ENCODE data around the gene ZNRF3.

Gene ZNRF3

DNA sequence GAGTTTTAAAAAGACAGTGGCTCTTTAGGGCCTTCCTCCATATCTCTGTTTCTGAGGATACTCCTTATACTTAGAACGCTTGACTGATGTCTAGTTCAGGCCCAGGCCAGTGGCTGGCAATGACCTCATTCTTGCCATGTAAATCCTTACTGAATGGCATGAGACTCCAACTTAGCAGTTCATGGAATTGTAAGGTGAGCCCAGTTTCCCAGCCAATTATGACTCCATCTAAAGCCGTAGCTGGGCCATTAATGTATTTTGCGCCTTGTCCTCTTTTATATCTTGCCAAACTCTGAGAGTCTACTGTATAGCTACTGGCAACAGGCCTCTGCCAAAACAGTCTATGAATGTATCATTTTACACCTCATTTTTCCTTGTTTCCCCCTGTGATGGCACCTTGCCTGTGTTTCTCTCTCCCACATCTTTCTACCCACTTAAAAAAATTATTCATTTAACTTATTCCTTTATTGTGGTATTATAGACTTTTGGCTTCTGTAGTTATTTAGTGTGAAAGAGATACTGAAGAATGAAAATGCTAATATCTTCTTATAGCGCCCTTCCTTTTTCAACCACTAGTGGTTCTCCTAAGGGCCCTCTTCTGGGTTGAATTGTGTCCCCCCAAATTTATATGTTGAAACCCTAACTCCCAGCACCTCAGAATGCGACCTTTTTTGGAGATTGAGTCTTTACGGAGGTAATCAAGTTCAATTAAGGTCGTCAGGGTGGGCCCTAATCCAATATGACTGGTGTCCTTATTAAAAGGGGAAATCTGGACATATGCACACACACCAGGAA lies 67.4 kb downstream of the ZNRF3 start:
- Histone ChIP-seq H3K27ac (ENCODE audit: low read depth, low read length) (no peak overlapping the region), H3K9me3 (ENCODE audit: control insufficient read depth in 1 of 2, low read length in 2 of 2) (peaks cover 11 to 13% of the 10 kb centered on the region in 2 donors), H3K4me3 (ENCODE audit: low read depth in 1 of 2, low read length in 2 of 2) (no peak overlapping the region), H3K9ac (ENCODE audit: low read depth in 1 of 2, low read length in 2 of 2) (no peak overlapping the region), H3K36me3 (ENCODE audit: control insufficient read depth in 1 of 2, insufficient read depth in 2 of 2, low read length in 2 of 2) (no peaks in the 10 kb centered on the region), H3K4me1 (ENCODE audit: control insufficient read depth in 1 of 2, insufficient read depth in 2 of 2, low read length in 2 of 2) (peaks cover 9 to 32% of the 10 kb centered on the region in 2 donors), H3K27me3 (ENCODE audit: control insufficient read depth in 1 of 2, insufficient read depth in 2 of 2, low read length in 2 of 2) (no peaks in the 10 kb centered on the region)

- Histone ChIP-seq H3K27ac (ENCODE audit: low read depth, low read length) (no peak overlapping the region), H3K4me3 (ENCODE audit: low read depth in 1 of 2, low read length in 2 of 2) (no peak overlapping the region), H3K4me1 (ENCODE audit: control insufficient read depth in 1 of 2, insufficient read depth in 2 of 2, low read length in 2 of 2) (peaks cover 9 to 32% of the 10 kb centered on the region in 2 donors)
Observed at GRCh38 chr22:28951530-28951929, 68.2 kb downstream of the ZNRF3 start.

DNA sequence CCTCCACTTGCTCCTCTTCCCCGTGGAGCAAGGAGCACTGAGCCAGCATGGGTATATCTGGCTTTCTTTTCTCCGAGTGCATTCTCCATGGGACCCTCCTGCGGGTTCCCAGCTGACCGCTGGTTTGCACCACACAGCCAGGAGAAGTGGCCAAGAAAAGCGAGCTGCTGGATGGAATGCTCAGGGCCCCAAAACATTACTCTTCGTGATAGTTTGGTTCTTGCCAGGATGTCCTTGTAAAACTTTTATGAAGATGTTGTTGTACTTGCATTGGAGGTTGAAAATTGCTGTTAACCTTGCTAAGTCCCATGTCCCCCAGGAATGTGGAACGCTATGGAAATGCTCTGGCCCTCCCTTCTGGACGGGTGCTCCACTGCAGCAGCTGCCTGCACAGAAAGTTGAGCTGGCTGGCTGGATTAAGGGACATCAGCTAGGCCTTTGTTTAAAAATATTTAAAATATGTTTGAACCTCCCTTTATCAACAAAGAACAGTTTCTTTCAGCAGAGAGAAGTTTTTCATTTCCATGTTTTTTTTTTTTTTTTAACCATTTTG lies 68.7 kb downstream of the ZNRF3 start:
- H3K9me3 ChIP-seq (ENCODE audit: control insufficient read depth in 1 of 2, low read length in 2 of 2), result peaks cover 5 to 6% of the 10 kb centered on the region in 2 donors
- H3K9ac ChIP-seq (ENCODE audit: low read depth in 1 of 2, low read length in 2 of 2), result no peak overlapping the region
- no peak overlapping the region for H3K27ac ChIP-seq (ENCODE audit: low read depth, low read length)
- H3K36me3 ChIP-seq (ENCODE audit: control insufficient read depth in 1 of 2, insufficient read depth in 2 of 2, low read length in 2 of 2), result no peaks in the 10 kb centered on the region
- peaks cover 9 to 32% of the 10 kb centered on the region in 2 donors for H3K4me1 ChIP-seq (ENCODE audit: control insufficient read depth in 1 of 2, insufficient read depth in 2 of 2, low read length in 2 of 2)
- no peak overlapping the region for H3K4me3 ChIP-seq (ENCODE audit: low read depth in 1 of 2, low read length in 2 of 2)
- no peaks in the 10 kb centered on the region for H3K27me3 ChIP-seq (ENCODE audit: control insufficient read depth in 1 of 2, insufficient read depth in 2 of 2, low read length in 2 of 2)

More at GRCh38 chr22:28951530-28951929, 68.2 kb downstream of the ZNRF3 start:
- no peaks in the 10 kb centered on the region for H3K27me3 ChIP-seq (ENCODE audit: control insufficient read depth in 1 of 2, insufficient read depth in 2 of 2, low read length in 2 of 2)
- no peaks in the 10 kb centered on the region for H3K36me3 ChIP-seq (ENCODE audit: control insufficient read depth in 1 of 2, insufficient read depth in 2 of 2, low read length in 2 of 2)
- H3K9me3 ChIP-seq (ENCODE audit: control insufficient read depth in 1 of 2, low read length in 2 of 2), result peaks cover 10 to 11% of the 10 kb centered on the region in 2 donors
- no peak overlapping the region for H3K9ac ChIP-seq (ENCODE audit: low read depth in 1 of 2, low read length in 2 of 2)

- Histone ChIP-seq H3K36me3 (ENCODE audit: control insufficient read depth in 1 of 2, insufficient read depth in 2 of 2, low read length in 2 of 2) (no peaks in the 10 kb centered on the region), H3K9ac (ENCODE audit: low read depth in 1 of 2, low read length in 2 of 2) (no peak overlapping the region), H3K4me1 (ENCODE audit: control insufficient read depth in 1 of 2, insufficient read depth in 2 of 2, low read length in 2 of 2) (peaks cover 9 to 32% of the 10 kb centered on the region in 2 donors), H3K9me3 (ENCODE audit: control insufficient read depth in 1 of 2, low read length in 2 of 2) (no peaks in the 10 kb centered on the region), H3K27ac (ENCODE audit: low read depth, low read length) (no peak overlapping the region), H3K4me3 (ENCODE audit: low read depth in 1 of 2, low read length in 2 of 2) (no peak overlapping the region), H3K27me3 (ENCODE audit: control insufficient read depth in 1 of 2, insufficient read depth in 2 of 2, low read length in 2 of 2) (no peaks in the 10 kb centered on the region)
Observed at GRCh38 chr22:28952857-28953256, 69.5 kb downstream of the ZNRF3 start.

DNA sequence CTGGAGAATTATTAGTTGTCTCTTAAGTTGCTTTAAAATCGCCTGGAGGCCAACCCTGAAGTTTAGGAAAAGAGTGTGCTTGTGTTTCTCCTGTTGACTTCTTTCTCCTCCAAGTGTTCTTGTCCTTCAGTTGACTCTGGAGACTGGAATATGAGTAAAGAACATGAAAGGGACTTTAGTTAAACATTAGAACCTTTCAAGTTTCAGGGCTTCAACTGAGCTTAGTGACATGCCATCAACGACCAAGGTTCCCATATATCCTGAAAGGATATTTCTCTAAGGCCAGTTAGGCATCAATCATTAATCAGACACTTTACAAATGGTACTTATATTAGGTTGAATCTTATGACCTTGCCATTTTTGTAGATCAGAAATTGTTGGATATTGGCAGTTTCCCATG lies 70.0 kb downstream of the ZNRF3 start:
- no peaks in the 10 kb centered on the region for H3K36me3 ChIP-seq (ENCODE audit: control insufficient read depth in 1 of 2, insufficient read depth in 2 of 2, low read length in 2 of 2)
- H3K4me3 ChIP-seq (ENCODE audit: low read depth in 1 of 2, low read length in 2 of 2), result no peak overlapping the region
- no peak overlapping the region for H3K9ac ChIP-seq (ENCODE audit: low read depth in 1 of 2, low read length in 2 of 2)
- H3K27me3 ChIP-seq (ENCODE audit: control insufficient read depth in 1 of 2, insufficient read depth in 2 of 2, low read length in 2 of 2), result no peaks in the 10 kb centered on the region
- no peaks in the 10 kb centered on the region for H3K9me3 ChIP-seq (ENCODE audit: control insufficient read depth in 1 of 2, low read length in 2 of 2)
- peaks cover 5 to 32% of the 10 kb centered on the region in 2 donors for H3K4me1 ChIP-seq (ENCODE audit: control insufficient read depth in 1 of 2, insufficient read depth in 2 of 2, low read length in 2 of 2)
- no peak overlapping the region for H3K27ac ChIP-seq (ENCODE audit: low read depth, low read length)

DNA sequence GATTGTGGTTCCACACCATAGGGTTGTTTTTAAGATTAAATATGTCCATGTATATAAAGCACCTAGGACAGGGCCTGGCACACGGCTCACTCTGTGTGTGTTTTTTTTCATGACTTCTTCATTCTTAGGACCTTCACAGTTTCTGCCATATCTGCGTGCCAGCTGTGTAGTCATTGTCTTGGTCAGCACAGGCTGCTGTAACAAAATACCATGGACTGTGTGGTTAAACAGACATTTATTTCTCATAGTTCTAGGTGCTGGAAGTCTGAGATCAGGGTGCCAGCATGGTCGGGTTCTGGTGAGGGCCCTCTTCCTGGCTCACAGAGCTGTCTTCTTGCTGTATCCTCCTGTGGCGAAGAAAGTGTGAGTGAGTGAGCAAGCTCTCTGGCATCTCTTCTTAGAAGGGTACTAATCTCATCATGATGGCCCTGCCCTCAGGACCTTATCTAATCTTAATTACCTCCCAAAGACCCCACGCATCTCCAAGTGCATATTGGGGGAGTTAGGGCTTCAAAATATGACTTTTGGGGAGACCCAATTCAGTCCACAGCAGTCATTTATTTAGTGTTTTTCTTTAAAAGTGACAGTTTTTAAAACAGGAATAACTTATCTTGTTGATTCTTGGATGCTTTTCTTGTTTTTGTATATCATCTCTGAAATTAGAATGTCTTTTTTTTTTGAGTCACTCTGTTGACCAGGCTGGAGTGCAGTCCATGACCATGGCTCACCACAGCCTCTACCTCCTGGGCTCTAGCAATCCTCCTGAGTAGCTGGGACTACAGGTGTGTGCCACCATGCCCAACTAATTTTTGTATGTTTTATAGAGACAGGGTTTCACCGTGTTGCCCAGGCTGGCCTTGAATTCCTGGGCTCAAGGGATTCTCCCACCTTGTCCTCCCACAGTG lies 70.9 kb downstream of the ZNRF3 start:
- H3K27ac ChIP-seq (ENCODE audit: low read depth, low read length), result no peak overlapping the region
- H3K36me3 ChIP-seq (ENCODE audit: control insufficient read depth in 1 of 2, insufficient read depth in 2 of 2, low read length in 2 of 2), result no peaks in the 10 kb centered on the region
- no peak overlapping the region for H3K4me3 ChIP-seq (ENCODE audit: low read depth in 1 of 2, low read length in 2 of 2)
- no peaks in the 10 kb centered on the region for H3K9me3 ChIP-seq (ENCODE audit: control insufficient read depth in 1 of 2, low read length in 2 of 2)
- no peak overlapping the region for H3K9ac ChIP-seq (ENCODE audit: low read depth in 1 of 2, low read length in 2 of 2)
- no peaks in the 10 kb centered on the region for H3K27me3 ChIP-seq (ENCODE audit: control insufficient read depth in 1 of 2, insufficient read depth in 2 of 2, low read length in 2 of 2)
- peaks cover 5 to 32% of the 10 kb centered on the region in 2 donors for H3K4me1 ChIP-seq (ENCODE audit: control insufficient read depth in 1 of 2, insufficient read depth in 2 of 2, low read length in 2 of 2)

DNA sequence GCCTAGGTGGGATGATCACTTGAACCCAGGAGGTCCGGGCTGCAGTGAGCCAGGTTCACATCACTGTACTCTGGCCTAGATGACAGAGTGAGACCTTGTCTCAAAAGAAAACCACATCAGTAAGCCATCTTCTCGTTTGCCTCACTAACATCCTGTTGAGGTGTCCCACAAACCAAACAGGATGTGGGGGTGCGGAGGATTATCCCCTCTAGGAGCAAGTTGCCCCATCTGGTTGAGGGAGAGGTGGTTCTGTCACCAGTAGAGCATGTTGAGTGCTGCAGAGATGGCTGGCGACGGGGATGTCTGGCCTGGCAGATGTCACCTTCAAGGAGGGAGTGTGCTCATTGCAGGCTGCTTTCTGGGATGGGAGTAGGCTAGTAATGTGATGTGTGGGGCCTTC lies 72.4 kb downstream of the ZNRF3 start:
- Histone ChIP-seq H3K4me3 (ENCODE audit: low read depth in 1 of 2, low read length in 2 of 2) (no peak overlapping the region), H3K9ac (ENCODE audit: low read depth in 1 of 2, low read length in 2 of 2) (no peak overlapping the region), H3K27ac (ENCODE audit: low read depth, low read length) (no peak overlapping the region), H3K4me1 (ENCODE audit: control insufficient read depth in 1 of 2, insufficient read depth in 2 of 2, low read length in 2 of 2) (peaks cover 0 to 19% of the 10 kb centered on the region in 2 donors), H3K9me3 (ENCODE audit: control insufficient read depth in 1 of 2, low read length in 2 of 2) (no peaks in the 10 kb centered on the region), H3K27me3 (ENCODE audit: control insufficient read depth in 1 of 2, insufficient read depth in 2 of 2, low read length in 2 of 2) (no peaks in the 10 kb centered on the region), H3K36me3 (ENCODE audit: control insufficient read depth in 1 of 2, insufficient read depth in 2 of 2, low read length in 2 of 2) (no peaks in the 10 kb centered on the region)

DNA sequence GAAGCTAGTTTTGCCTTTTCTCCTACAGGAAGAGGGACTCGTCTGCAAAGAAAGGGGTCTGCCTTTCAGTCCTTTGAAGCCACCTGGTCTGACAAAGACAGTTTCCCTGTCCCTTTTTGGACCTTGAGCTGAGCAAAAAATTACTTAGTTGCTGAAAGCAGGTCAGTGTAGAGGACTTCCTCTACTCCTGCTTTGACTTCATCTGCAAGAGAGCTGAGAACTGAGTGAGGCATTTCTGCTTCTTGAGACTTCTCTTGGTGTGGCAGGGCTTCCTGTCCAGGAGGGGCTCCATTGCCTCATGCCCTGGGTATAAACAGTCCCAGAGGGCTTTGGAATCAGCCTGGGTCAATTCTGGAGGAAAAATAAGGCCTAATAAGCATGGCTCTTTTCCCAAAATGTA lies 73.1 kb downstream of the ZNRF3 start:
- Histone ChIP-seq H3K4me1 (ENCODE audit: control insufficient read depth in 1 of 2, insufficient read depth in 2 of 2, low read length in 2 of 2) (peaks cover 0 to 17% of the 10 kb centered on the region in 2 donors), H3K4me3 (ENCODE audit: low read depth in 1 of 2, low read length in 2 of 2) (no peak overlapping the region), H3K27ac (ENCODE audit: low read depth, low read length) (no peak overlapping the region), H3K9me3 (ENCODE audit: control insufficient read depth in 1 of 2, low read length in 2 of 2) (no peaks in the 10 kb centered on the region), H3K9ac (ENCODE audit: low read depth in 1 of 2, low read length in 2 of 2) (no peak overlapping the region), H3K36me3 (ENCODE audit: control insufficient read depth in 1 of 2, insufficient read depth in 2 of 2, low read length in 2 of 2) (no peaks in the 10 kb centered on the region), H3K27me3 (ENCODE audit: control insufficient read depth in 1 of 2, insufficient read depth in 2 of 2, low read length in 2 of 2) (no peaks in the 10 kb centered on the region)

GRCh38 chr22:28958611-28959010 lies 75.2 kb downstream of the ZNRF3 start:
- H3K27ac ChIP-seq (ENCODE audit: low read depth, low read length), result no peak overlapping the region
- no peaks in the 10 kb centered on the region for H3K27me3 ChIP-seq (ENCODE audit: control insufficient read depth in 1 of 2, insufficient read depth in 2 of 2, low read length in 2 of 2)
- H3K9ac ChIP-seq (ENCODE audit: low read depth in 1 of 2, low read length in 2 of 2), result no peak overlapping the region
- H3K9me3 ChIP-seq (ENCODE audit: control insufficient read depth in 1 of 2, low read length in 2 of 2), result no peaks in the 10 kb centered on the region
- no peak overlapping the region for H3K4me3 ChIP-seq (ENCODE audit: low read depth in 1 of 2, low read length in 2 of 2)
- no peaks in the 10 kb centered on the region for H3K36me3 ChIP-seq (ENCODE audit: control insufficient read depth in 1 of 2, insufficient read depth in 2 of 2, low read length in 2 of 2)
- peaks cover 4 to 12% of the 10 kb centered on the region in 2 donors for H3K4me1 ChIP-seq (ENCODE audit: control insufficient read depth in 1 of 2, insufficient read depth in 2 of 2, low read length in 2 of 2)

GRCh38 chr22:28962042-28962554 lies 78.7 kb downstream of the ZNRF3 start:
- no peaks in the 10 kb centered on the region for H3K27me3 ChIP-seq (ENCODE audit: control insufficient read depth in 1 of 2, insufficient read depth in 2 of 2, low read length in 2 of 2)
- no peak overlapping the region for H3K27ac ChIP-seq (ENCODE audit: low read depth, low read length)
- H3K9me3 ChIP-seq (ENCODE audit: control insufficient read depth in 1 of 2, low read length in 2 of 2), result no peaks in the 10 kb centered on the region
- no peaks in the 10 kb centered on the region for H3K36me3 ChIP-seq (ENCODE audit: control insufficient read depth in 1 of 2, insufficient read depth in 2 of 2, low read length in 2 of 2)
- H3K4me3 ChIP-seq (ENCODE audit: low read depth in 1 of 2, low read length in 2 of 2), result no peak overlapping the region
- no peak overlapping the region for H3K9ac ChIP-seq (ENCODE audit: low read depth in 1 of 2, low read length in 2 of 2)
- peaks cover 4 to 12% of the 10 kb centered on the region in 2 donors for H3K4me1 ChIP-seq (ENCODE audit: control insufficient read depth in 1 of 2, insufficient read depth in 2 of 2, low read length in 2 of 2)

Data from duodenal mucosa (tissue), 2 donors.